ENCODE results near the gene CFAP97D1.

The CFAP97D1 gene

DNA sequence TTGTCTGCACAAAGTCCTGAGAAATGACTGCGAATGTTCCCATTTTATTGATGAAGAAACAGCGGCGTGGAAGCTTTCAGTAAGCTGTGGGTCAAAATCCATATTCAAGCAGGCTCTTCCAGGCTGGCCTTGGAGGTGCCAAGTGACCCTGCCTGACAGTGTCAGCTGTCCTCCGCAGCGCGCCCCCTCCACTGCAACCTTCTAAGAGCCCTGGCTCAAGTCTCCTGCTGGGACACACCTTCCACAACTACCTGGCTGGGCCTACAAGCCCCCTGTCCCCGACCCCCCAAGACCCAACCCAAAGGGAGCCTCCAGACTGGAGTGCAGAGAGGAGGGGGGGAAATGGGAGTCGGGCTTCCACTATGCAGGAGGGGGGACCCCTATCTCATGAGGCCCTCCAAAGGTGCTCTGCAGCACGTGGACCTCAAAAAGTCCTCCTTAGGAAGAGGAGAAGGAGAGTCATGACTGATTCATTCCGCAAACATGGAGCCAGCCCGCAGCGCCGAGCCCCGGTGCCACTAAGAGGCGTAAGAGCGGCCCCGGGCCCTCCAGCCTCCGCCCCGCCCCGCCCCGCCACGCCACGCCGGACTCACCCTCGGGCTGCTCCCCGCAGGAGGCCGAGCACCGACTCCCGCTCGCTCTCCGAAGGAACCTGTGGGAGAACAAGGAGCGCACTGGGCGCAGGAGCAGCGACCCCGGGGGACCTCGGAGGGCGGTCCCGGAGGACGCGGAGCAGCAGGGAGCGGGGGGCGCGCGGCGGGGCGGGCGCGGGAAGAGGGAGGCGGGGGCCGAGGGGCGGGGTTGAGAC lies 52.1 kb downstream of the CFAP97D1 start:
- H3K9ac ChIP-seq (ENCODE audit: low read depth, low read length, poor library complexity, severe bottlenecking), result no peak overlapping the region
- H2AFZ ChIP-seq (ENCODE audit: low read length), result peak overlapping the region; percentile 68
- H3K9me3 ChIP-seq (ENCODE audit: insufficient read depth, low read depth, low read length), result no peaks in the 10 kb centered on the region
- no peak for TF ChIP-seq EZH2phosphoT487 (IDR thresholded peaks at IDR 0.05; ENCODE audit: borderline replicate concordance)
- TF ChIP-seq, protein P1, sequence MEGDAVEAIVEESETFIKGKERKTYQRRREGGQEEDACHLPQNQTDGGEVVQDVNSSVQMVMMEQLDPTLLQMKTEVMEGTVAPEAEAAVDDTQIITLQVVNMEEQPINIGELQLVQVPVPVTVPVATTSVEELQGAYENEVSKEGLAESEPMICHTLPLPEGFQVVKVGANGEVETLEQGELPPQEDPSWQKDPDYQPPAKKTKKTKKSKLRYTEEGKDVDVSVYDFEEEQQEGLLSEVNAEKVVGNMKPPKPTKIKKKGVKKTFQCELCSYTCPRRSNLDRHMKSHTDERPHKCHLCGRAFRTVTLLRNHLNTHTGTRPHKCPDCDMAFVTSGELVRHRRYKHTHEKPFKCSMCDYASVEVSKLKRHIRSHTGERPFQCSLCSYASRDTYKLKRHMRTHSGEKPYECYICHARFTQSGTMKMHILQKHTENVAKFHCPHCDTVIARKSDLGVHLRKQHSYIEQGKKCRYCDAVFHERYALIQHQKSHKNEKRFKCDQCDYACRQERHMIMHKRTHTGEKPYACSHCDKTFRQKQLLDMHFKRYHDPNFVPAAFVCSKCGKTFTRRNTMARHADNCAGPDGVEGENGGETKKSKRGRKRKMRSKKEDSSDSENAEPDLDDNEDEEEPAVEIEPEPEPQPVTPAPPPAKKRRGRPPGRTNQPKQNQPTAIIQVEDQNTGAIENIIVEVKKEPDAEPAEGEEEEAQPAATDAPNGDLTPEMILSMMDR (conservative IDR thresholded peaks at IDR 0.05; ENCODE audit: low read length), result no peak
- no peaks in the 10 kb centered on the region for H4K20me1 ChIP-seq (ENCODE audit: insufficient read depth, low read length, poor library complexity, severe bottlenecking)
- H3K79me2 ChIP-seq (ENCODE audit: insufficient read depth, low read length), result no peaks in the 10 kb centered on the region
- no peaks in the 10 kb centered on the region for H3K4me1 ChIP-seq (ENCODE audit: insufficient read depth, low read length, poor library complexity, severe bottlenecking)
- no peaks in the 10 kb centered on the region for H3K9me2 ChIP-seq (replicated peaks; ENCODE audit: low read depth, low read length)
- H3K36me3 ChIP-seq (ENCODE audit: insufficient read depth, low read length), result no peaks in the 10 kb centered on the region
- no peaks in the 10 kb centered on the region for H3F3A ChIP-seq (ENCODE audit: low read depth)
- H3K4me2 ChIP-seq (ENCODE audit: low read depth, low read length, poor library complexity, severe bottlenecking), result peak overlapping the region; percentile 62
- peaks cover 34% of the 10 kb centered on the region for H3K27me3 ChIP-seq (ENCODE audit: insufficient read depth, low read length, poor library complexity, severe bottlenecking)
- peak overlapping the region; percentile 45 for H3K4me3 ChIP-seq (ENCODE audit: low read length, poor library complexity, severe bottlenecking)

DNA sequence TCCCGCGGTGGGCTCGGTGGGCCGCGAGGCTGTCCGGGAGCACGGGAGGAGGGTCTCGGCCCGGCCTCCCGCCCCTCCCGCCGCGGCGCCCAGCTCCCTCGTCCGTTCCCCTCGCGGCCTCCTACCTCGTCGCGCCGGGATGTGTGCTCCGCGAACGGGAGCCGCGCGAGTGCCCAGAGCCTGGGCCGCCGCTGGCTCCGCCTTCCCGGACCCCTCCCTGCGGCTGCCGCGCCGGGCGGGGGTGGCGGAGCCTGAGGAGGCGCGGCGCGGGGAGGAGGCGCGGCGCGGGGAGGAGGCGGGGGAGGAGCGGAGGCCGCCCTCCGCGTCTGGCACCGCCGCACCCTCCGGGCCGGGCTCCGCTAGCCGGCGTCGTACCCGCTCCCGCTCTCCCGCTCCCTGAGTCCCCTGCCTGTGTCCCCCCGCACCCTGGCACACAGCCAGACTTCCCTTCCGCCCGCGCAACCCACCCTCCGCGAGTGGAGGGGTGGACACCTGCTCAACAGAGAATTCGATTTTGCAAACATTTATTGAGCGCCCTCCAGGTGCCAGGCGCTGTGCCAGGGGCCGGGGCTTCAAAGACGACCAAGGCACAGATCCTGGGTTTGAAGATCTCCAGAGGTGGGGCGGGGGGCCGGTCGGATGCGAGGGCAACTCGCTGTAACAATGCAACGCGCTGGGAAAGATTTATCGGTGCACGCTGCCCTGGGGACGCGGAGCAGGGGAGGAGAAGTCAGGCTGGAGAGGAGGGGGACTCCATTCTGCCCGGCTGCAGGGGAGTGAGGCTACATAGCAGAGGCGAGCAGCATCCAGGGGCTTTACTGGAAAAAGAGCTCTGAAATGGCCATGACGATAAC lies 53.0 kb downstream of the CFAP97D1 start, which contains the start of gene MPP3:
MPP3 (minus strand) TSS at position 171 of the 854 bp plus-strand sequence. CDS start 1,240 bp downstream, outside the sequence.
- peak within 1 kb of the TSS; percentile 62 for H3K4me2 ChIP-seq (ENCODE audit: low read depth, low read length, poor library complexity, severe bottlenecking)
- H3K79me2 ChIP-seq (ENCODE audit: insufficient read depth, low read length), result no peaks in the 10 kb centered on the region
- no peak within 1 kb of the TSS for H3K9ac ChIP-seq (ENCODE audit: low read depth, low read length, poor library complexity, severe bottlenecking)
- H3K36me3 ChIP-seq (ENCODE audit: insufficient read depth, low read length), result no peaks in the 10 kb centered on the region
- H2AFZ ChIP-seq (ENCODE audit: low read length), result peak within 1 kb of the TSS; percentile 68
- no peaks in the 10 kb centered on the region for H3K4me1 ChIP-seq (ENCODE audit: insufficient read depth, low read length, poor library complexity, severe bottlenecking)
- peak within 1 kb of the TSS; percentile 45 for H3K4me3 ChIP-seq (ENCODE audit: low read length, poor library complexity, severe bottlenecking)
- TF ChIP-seq, protein P1 (conservative IDR thresholded peaks at IDR 0.05; ENCODE audit: low read length), result no peak
- no peak for TF ChIP-seq EZH2phosphoT487 (IDR thresholded peaks at IDR 0.05; ENCODE audit: borderline replicate concordance)
- H4K20me1 ChIP-seq (ENCODE audit: insufficient read depth, low read length, poor library complexity, severe bottlenecking), result no peaks in the 10 kb centered on the region
- no peaks in the 10 kb centered on the region for H3K9me3 ChIP-seq (ENCODE audit: insufficient read depth, low read depth, low read length)
- H3F3A ChIP-seq (ENCODE audit: low read depth), result no peaks in the 10 kb centered on the region
- H3K27me3 ChIP-seq (ENCODE audit: insufficient read depth, low read length, poor library complexity, severe bottlenecking), result peaks cover 34% of the 10 kb centered on the region
- no peaks in the 10 kb centered on the region for H3K9me2 ChIP-seq (replicated peaks; ENCODE audit: low read depth, low read length)

DNA sequence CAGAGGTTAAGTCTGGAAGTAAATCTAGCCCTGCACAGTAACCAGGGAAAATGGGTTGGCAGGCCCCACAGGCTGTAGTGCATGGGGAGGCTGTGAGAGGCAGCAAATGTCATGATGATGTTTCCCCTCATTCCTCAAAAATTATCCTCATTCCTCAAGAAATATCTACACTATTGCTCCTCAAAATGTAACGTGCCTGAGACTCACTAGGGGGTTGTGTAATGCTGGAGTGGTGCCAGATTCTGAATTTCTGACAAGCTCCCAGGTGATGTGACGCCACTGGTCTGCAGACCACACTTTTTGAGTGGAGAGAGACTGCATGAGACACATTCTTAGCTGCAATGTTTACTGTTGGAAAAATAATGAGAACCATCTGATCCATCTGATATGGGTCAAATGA lies 53.9 kb downstream of the CFAP97D1 start:
- Histone ChIP-seq H3K9me3 (ENCODE audit: insufficient read depth, low read depth, low read length) (no peaks in the 10 kb centered on the region), H3K9me2 (replicated peaks; ENCODE audit: low read depth, low read length) (no peaks in the 10 kb centered on the region), H3K4me2 (ENCODE audit: low read depth, low read length, poor library complexity, severe bottlenecking) (no peak overlapping the region), H2AFZ (ENCODE audit: low read length) (no peak overlapping the region), H3K27me3 (ENCODE audit: insufficient read depth, low read length, poor library complexity, severe bottlenecking) (peaks cover 34% of the 10 kb centered on the region), H3K79me2 (ENCODE audit: insufficient read depth, low read length) (no peaks in the 10 kb centered on the region), H3F3A (ENCODE audit: low read depth) (no peaks in the 10 kb centered on the region), H3K9ac (ENCODE audit: low read depth, low read length, poor library complexity, severe bottlenecking) (no peak overlapping the region), H3K36me3 (ENCODE audit: insufficient read depth, low read length) (no peaks in the 10 kb centered on the region), H3K4me1 (ENCODE audit: insufficient read depth, low read length, poor library complexity, severe bottlenecking) (no peaks in the 10 kb centered on the region), H4K20me1 (ENCODE audit: insufficient read depth, low read length, poor library complexity, severe bottlenecking) (no peaks in the 10 kb centered on the region), H3K4me3 (ENCODE audit: low read length, poor library complexity, severe bottlenecking) (no peak overlapping the region)
- TF ChIP-seq, protein P1 (conservative IDR thresholded peaks at IDR 0.05; ENCODE audit: low read length), result no peak
- TF ChIP-seq EZH2phosphoT487 (IDR thresholded peaks at IDR 0.05; ENCODE audit: borderline replicate concordance), result no peak

All from Loucy (cell line).